GM18907 (cell line): ENCODE measurements around the gene CD93.

ENCODE experiments used
- ATAC-seq: cut with Tn5 transposase; IDR thresholded peaks from one replicate; pipeline ENCODE4 v1.9.1; 2021; ENCODE audit warnings: mild to moderate bottlenecking, moderate library complexity; ENCODE audit not compliant: unreplicated experiment

The CD93 gene

DNA sequence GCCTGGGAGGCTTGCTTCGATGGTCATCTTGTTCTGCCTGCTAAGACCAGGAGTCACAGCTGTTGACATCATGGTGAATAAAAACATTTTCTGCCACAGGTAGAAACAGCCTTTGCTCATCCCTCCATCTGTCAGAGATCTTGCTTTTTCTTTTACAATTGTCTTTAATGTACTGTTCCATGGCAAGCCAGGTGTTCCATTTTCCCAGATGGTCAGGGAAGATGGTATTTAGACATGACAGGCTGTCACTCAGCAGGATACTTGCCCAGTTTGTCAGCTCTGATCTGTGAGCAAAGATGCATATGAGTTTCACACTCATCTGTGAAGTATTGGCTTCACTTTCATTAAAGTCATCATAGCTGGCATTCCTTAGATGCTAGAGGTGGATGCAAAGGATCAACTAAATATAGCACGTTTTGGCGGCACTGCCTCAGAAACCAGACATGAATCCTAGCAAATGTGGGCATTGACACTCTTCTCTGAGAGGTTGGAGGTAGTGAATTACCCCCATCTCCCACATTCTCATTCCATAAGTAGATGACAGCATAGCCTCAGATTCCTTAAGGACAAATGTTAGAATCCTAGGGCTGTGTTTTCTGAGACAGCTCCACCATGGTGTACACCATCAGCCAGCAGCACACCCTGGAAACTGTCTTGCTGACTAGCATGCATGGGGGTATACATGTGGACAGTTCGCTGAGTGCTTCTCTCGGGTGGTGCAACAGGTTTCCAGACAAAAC lies 46.8 kb downstream of the CD93 start:
- no peak for ATAC-seq

DNA sequence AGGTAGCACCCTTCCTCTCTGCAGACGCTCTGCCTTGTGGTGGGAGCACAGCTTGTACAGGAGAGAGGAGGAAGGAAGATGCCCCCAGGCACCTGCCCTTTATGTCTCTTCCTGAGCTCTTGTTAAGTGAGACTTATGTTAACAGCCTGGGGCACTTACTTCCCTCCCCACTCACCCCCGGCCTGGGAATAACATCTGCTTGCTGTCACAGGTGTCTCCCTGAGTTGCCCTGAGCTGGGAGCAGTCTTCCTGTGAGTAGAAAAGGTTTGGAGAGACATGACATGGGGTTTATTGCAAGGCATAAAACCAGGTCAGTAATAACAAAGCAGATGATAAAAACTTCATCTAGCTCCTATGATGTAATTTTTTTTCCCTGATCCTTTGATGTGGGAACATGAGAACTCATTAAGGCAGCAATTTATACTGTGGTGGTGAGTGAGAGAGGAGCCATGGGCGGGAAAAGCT lies 49.1 kb downstream of the CD93 start:
- no peak for ATAC-seq

DNA sequence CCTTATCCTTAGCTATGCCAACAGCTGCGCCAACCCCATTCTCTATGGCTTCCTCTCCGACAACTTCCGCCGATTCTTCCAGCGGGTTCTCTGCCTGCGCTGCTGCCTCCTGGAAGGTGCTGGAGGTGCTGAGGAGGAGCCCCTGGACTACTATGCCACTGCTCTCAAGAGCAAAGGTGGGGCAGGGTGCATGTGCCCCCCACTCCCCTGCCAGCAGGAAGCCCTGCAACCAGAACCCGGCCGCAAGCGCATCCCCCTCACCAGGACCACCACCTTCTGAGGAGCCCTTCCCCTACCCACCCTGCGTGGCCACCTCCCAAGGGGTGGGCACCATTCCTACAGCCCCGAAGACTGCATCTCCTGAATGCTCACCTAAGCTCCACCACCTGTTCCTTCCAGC lies 49.8 kb downstream of the CD93 start:
- ATAC-seq, result no peak

DNA sequence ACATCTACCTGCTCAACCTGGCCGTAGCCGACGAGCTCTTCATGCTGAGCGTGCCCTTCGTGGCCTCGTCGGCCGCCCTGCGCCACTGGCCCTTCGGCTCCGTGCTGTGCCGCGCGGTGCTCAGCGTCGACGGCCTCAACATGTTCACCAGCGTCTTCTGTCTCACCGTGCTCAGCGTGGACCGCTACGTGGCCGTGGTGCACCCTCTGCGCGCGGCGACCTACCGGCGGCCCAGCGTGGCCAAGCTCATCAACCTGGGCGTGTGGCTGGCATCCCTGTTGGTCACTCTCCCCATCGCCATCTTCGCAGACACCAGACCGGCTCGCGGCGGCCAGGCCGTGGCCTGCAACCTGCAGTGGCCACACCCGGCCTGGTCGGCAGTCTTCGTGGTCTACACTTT lies 50.4 kb downstream of the CD93 start:
- no peak for ATAC-seq

DNA sequence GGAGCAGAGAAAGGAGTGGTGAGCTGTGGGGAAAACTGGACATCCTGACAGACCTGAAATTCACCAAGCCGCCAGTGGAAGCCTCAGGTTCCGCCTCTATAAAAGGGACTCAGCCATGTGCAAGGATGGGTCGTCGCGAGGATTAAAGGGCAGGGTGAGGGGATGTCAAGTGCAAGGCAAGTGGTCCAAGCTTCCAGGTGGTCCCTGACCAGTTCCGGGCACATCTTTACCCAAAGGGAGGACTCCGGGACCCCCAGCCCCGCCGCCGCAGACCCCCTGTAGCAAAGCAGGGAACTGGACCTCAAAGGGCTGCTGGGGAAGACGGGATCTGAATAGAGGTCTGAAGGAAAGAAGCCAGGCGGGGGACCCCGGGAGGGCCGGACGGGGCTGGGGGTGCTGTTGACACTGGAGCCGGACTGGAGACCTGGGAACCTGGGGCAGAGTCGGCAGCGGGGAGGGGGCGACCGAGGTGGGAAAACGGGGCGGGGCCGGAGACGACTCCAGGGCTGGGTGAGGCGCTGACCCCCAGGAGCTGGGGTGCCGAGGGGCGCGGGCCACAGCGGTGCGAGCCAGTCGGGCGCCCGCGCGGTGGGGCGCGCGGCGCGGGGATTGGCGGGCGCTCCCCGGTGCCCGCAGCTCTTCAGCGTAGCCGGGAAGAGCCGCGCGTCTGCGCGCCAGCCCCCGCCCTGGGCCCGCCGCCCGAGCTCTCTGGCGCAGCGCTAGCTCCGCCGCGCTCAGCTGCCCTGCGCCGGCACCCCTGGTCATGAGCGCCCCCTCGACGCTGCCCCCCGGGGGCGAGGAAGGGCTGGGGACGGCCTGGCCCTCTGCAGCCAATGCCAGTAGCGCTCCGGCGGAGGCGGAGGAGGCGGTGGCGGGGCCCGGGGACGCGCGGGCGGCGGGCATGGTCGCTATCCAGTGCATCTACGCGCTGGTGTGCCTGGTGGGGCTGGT lies 51.1 kb downstream of the CD93 start, which contains the start of gene SSTR4:
Gene SSTR4, plus strand, starts transcription at position 592 of the 951 bp plus-strand sequence. Its CDS starts 172 bp downstream, at position 764.
- ATAC-seq, result no peak

DNA sequence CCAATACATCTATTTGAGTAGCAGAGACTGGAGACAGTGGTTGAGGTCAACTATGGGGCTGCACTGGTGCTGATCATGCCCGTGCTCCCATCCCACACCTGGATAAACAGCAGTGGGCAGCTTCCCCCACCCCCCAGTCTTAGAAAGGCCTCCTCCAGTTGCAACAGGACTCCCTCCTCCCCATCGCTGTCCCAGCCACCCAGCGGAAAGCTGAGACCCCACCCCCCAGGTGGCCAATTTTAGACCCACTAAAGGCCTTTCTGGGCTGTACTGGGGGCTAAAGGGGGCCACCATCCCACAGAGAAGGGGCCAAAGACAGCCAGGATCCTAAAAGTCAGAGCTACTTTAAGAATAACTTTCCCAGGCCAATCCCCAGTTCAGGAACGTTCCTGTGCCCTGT lies 52.2 kb downstream of the CD93 start:
- ATAC-seq, result no peak

DNA sequence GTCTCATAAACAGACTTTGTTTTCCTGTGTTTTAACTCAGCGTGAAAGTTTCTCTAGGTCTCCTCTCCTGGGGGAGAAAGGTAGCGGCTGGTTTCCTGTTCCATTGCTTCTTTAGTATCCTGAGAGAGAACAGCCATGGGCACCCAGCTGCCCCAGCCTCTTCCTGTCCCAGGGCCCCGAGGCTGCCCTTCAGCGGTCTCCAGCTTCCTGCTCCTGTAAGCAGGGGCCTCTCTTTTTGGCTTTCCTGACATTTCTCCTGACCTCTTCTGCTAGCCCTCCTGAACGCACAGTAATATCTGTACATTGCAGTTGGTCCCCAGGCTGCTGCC lies 53.4 kb downstream of the CD93 start:
- no peak for ATAC-seq

DNA sequence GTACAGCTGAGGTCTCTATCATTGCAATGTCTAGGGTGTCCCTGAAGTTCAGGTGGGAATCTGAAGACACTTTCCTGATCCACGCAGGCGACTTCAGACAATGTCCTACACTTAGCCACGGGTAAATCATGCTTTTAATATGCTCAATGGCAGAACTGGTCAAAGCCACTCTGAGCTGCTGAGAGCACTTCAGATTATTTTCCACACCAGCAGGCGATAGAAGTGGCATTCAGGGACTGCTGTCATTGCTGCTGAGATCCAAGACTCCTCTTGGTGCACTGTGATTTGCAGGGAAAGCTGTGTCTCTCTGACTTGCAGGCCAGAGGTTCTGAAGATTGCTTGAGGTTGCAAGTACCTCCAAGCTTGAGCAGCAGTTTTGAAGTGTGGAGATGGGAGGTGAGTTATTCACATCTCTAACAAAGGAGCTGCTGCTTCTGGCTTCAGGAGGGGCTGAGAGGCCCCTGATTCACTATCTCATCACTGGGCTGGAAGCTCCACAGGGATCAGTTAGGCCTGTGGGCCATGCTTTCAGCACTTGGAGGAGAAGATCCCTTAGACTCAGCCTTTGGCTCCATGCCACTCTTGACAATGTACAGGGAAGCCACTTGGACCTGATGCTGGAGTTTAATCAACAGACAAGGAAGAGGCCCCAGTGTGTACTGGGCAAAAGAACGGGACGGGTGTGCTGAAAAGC lies 53.9 kb downstream of the CD93 start:
- ATAC-seq, result no peak

DNA sequence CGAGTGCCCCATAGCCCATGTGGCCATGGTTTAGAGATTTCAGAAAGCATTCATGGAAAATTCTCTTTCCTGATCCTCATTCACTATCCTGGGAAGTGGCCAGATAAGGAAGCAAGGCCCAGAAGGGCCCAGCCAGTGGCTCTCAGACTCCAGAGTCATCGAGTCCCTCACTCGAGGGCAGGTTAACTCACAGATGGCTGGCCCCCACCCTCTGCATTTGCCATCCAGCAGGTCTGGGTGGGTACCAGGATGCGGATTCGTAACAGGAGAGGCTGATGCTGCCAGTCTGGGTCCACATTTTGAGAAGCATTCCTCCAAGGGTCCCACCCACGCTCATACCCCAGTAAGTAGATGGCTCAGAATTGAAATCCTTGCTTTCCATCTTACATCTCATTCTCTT lies 54.8 kb downstream of the CD93 start:
- no peak for ATAC-seq
